GM19468 (cell line): ENCODE results near the gene MPRIP.
"Not testable (repeated sequence)": the region's sequence is repeated elsewhere in the genome, so short reads cannot be mapped to it uniquely, and the experiment has no call there.

ENCODE experiments used
- ATAC-seq: cut with Tn5 transposase; IDR thresholded peaks from one replicate; pipeline ENCODE4 v1.9.1; 2021; ENCODE audit warnings: mild to moderate bottlenecking, moderate library complexity, moderate number of reproducible peaks; ENCODE audit not compliant: unreplicated experiment; ENCODE audit errors: extremely low read depth

Gene MPRIP

GRCh38 chr17:17155568-17155967 lies 113.3 kb downstream of the MPRIP start:
- ATAC-seq = no peak

- no peak for ATAC-seq
Observed at GRCh38 chr17:17156107-17156506, 113.8 kb downstream of the MPRIP start.

- no peak for ATAC-seq
Observed at GRCh38 chr17:17156511-17156910, 114.3 kb downstream of the MPRIP start.

- no peak for ATAC-seq
Observed at GRCh38 chr17:17157041-17157440, 114.8 kb downstream of the MPRIP start.

- not testable (repeated sequence) for ATAC-seq
Observed at GRCh38 chr17:17158506-17158905, 116.2 kb downstream of the MPRIP start.

GRCh38 chr17:17159571-17159970 lies 117.3 kb downstream of the MPRIP start:
- ATAC-seq = no peak

GRCh38 chr17:17161121-17161520 lies 118.9 kb downstream of the MPRIP start:
- no peak for ATAC-seq

- no peak for ATAC-seq
Observed at GRCh38 chr17:17161759-17162158, 119.5 kb downstream of the MPRIP start.

GRCh38 chr17:17164156-17164555 lies 121.9 kb downstream of the MPRIP start:
- ATAC-seq = no peak

- ATAC-seq = no peak
Observed at GRCh38 chr17:17164676-17165075, 122.4 kb downstream of the MPRIP start.

GRCh38 chr17:17165666-17166308 lies 123.5 kb downstream of the MPRIP start:
- no peak for ATAC-seq

GRCh38 chr17:17166446-17166845 lies 124.2 kb downstream of the MPRIP start:
- ATAC-seq = no peak

- ATAC-seq = no peak
Observed at GRCh38 chr17:17167356-17167755, 125.1 kb downstream of the MPRIP start.

- no peak for ATAC-seq
Observed at GRCh38 chr17:17167986-17168385, 125.7 kb downstream of the MPRIP start.

GRCh38 chr17:17168401-17168800 lies 126.1 kb downstream of the MPRIP start:
- no peak for ATAC-seq

- no peak for ATAC-seq
Observed at GRCh38 chr17:17169396-17169795, 127.1 kb downstream of the MPRIP start.

GRCh38 chr17:17170346-17170985 lies 128.2 kb downstream of the MPRIP start:
- ATAC-seq = no peak

- ATAC-seq = no peak
Observed at GRCh38 chr17:17171186-17171585, 128.9 kb downstream of the MPRIP start.

- ATAC-seq = no peak
Observed at GRCh38 chr17:17172001-17172939, 130.0 kb downstream of the MPRIP start.

- ATAC-seq = no peak
Observed at GRCh38 chr17:17172990-17173389, 130.7 kb downstream of the MPRIP start.

GRCh38 chr17:17173921-17174320 lies 131.7 kb downstream of the MPRIP start:
- ATAC-seq = no peak
